NCI-H748 treated with DMSO at 0.1 percent for 48 hours (cell line): ENCODE results near the gene SLC24A3.

Experiments used
- DNase-seq: peaks from one replicate; lab custom pipeline; 2025; lab: John Stamatoyannopoulos, UW

Gene SLC24A3

DNA sequence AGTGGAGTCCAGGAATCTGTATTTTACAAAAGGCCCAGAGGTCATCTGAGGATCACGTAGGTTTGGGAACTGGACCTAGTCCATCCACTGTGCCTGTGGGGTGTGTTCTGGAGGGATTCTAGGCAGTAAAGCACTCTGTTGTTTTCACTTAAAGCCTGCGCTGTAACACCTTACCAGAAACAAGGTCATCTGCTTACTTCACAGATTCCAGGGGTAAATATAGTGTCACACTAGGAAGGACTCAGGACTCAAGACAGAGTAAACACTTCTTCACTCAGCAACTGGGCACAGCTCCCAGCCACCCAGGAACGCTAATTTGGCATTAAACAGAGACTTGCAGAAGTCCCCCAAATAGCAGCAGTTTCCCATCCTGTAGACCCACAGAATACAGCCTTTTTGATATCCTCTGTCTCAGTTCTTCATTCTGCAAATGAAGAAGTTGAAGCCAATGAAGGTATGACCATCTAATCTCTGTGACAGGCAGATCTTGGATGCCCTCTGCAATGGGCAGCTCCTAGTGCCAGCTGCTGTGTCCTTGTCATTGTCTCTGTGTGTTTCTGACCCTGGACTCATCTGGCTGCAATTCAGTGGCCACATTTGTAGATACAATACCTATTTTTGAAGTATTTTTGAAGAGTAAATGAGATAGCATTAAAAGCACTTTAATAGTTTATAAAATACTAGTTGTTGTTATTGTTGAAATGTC is 129.1 kb downstream of the SLC24A3 start:
- no peak for DNase-seq

DNA sequence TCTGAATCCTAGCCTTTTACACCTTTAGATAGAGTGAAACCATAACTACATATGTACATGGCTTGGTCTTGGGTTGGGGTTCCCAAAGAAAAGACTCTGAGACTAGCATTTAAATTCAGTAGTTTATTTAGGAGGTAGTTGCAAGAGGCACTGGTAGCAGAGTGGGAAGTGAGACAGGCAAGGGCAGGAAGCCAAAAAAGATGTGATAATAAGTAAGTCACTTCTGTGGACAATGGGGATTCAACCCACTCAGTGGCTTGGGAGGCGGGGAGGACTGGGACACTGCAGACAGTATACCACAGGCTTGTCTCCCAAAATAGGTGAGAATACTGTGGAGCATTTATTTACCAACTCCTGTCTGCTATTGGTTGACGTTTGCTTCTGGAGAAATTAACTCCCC is 131.9 kb downstream of the SLC24A3 start:
- DNase-seq: no peak

DNA sequence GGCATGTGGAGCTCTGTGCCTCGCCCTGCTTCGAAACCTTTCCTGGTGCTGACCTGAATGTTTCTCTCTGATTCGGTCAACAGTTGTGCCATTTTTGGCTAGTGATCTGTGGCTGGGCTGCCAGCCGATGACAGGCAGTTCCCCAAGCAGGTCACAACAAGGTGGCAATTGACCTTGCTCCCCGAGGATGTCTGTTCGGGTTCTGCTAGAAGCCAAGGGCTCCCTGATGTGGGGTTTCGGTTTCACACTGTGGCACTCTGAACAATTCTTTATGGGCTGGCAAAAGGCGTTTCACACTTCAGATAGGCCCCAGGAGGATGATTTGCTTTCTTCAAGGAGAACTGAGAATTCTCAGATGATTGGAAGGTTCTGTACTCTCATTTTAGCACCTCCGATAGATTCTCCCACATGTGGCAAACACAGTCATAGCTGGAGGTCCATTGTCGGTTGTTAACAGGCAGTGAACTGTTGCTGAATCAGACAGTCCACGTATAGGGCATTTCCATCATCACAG is 135.6 kb downstream of the SLC24A3 start:
- no peak for DNase-seq

DNA sequence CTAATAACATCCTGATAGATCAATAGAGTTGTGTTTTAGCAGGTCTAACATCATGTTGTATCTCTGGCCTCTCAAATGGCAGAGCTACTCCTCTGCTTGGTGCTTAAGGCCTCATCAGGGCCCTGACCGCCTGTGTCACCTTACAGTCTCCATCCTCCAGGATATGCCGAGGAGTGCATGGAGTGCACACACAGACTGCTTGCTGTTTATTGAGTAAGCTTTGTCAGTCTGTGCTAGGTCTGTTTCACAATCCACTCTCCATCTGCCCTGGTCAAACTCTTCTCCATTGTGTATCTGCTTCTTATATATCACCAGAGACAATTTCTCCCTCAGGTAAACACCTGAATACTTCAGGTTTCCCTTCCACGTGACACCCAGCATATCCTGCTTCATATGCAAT is 136.1 kb downstream of the SLC24A3 start:
- DNase-seq: no peak

DNA sequence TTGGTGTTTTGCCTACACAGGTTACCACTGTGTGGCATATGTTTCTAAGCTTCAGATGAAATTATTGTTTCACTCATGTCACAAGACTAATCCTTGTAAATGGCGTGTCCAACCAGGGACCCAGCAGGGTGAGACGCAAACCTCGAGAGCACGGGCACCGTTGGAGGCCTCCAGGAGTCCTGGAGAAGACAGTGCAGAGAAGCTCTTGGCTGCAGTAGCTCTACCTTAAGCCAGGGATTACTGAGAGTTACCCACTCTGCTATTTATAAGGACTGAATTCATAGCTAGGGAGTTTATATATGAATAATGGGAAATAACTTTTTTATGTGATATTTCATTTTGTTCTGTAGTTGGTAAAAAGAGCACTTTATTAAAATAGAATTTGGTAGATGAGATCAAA is 137.4 kb downstream of the SLC24A3 start:
- DNase-seq: no peak

DNA sequence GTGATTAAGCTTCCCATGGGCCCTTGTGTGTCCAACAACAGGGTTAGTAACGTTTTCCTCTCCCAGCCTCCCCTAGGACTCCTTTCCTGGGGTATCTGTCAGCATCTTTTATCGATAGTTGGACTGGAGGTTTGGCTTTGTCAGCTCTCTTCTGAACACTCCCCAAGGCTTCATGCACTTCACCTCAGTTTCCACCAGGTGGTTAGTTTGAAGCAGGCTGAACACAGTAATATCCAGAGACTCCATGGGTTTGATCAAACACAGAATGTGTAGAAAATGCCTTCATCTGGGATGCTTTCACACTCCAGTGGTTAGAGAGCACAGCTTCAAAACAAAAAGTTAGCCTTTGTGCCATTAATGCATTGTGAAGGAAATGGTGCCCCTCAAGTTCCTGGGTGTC is 139.1 kb downstream of the SLC24A3 start:
- no peak for DNase-seq

DNA sequence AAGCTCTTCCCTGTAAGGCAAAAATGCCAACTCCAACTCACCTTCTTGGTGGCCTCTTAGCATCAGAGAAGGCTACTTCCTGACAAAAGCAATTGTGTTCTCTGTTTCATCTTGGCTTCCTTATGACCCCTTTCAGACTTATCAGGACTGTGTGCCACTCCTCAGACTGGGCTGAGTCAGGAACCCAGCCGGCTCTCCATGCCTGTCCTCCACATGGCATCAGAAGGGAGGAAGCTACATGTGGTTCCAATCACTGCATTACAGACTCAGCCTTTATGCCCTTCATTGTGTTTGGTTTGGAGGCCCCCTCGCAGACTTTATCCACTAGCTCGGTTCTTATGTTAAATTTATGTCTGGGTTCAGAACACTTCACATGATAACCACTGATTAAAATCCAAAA is 142.5 kb downstream of the SLC24A3 start:
- DNase-seq: no peak

DNA sequence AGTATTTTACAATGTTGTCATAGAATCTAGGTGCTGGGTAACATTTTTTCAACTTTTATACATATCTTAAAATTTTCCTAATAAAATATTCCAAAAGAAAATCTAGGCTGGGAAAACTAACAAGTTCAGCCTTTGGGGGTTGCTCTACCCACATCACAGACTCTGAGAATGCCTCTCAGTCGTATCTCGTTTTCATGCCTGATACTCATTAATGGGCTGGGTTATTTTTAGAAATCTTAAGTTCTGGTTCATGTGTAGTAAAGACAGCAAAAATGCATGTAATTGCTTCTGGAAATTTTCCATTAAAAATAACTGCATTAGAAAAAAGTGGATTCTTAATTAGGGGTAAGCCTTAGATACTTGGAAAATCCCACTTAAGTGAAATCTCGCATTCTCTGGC is 149.3 kb downstream of the SLC24A3 start:
- no peak for DNase-seq

DNA sequence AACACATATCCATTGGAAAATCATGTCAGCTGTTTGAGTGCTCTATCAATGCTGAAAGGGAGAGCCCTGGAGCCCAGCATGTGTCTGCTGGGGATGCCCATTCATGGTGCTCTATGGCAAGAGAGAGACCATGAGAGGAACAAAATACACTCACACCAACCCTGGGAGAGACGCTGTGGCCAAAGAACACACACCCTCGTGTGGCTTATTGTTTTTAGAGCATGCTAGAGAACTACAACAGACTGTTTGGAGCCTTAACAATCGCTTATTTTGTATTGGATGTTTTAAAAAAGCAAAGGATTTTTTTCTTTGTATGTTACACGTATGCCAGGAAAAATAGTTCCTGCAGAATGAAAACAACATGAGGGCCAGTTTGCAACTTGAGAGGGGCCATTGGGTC is 151.0 kb downstream of the SLC24A3 start:
- no peak for DNase-seq

DNA sequence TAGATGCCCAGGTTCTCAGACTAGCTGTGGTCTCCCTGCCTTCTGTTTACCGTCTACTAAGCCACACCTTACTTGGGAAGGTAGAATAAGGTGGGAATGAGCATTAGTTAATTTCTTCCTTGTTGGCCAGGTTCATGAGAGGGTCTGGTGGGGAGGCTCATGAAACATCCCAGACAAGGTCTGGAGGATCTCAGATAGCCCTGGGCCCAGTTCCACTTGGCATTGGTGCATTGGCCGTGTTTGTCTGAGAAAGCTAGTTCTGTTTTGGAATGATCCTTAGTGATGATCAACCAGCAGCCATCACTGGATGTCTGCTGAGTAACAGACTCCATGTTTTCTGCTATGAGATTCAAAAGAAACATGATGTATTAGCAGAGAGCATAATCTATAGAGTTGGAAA is 155.1 kb downstream of the SLC24A3 start:
- DNase-seq: no peak

DNA sequence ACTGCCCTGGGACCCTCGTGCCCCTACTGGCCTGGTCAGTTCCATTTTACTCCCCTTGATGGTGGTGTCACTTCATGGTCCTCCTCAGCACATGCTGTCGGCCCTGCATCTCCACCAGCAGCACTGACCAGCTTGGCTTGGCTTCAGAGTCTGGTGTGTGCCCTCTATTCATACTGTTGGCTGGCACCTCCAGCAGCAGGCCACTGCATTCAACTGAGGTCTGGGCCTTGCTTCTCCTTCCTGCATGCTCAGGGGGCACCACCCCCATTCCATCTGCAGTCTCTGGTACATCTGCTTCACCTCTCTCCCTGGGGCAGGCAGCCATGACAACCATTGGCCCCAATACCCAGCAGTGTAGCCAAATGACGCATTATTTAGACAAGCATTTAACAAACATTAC is 155.9 kb downstream of the SLC24A3 start:
- DNase-seq: no peak

DNA sequence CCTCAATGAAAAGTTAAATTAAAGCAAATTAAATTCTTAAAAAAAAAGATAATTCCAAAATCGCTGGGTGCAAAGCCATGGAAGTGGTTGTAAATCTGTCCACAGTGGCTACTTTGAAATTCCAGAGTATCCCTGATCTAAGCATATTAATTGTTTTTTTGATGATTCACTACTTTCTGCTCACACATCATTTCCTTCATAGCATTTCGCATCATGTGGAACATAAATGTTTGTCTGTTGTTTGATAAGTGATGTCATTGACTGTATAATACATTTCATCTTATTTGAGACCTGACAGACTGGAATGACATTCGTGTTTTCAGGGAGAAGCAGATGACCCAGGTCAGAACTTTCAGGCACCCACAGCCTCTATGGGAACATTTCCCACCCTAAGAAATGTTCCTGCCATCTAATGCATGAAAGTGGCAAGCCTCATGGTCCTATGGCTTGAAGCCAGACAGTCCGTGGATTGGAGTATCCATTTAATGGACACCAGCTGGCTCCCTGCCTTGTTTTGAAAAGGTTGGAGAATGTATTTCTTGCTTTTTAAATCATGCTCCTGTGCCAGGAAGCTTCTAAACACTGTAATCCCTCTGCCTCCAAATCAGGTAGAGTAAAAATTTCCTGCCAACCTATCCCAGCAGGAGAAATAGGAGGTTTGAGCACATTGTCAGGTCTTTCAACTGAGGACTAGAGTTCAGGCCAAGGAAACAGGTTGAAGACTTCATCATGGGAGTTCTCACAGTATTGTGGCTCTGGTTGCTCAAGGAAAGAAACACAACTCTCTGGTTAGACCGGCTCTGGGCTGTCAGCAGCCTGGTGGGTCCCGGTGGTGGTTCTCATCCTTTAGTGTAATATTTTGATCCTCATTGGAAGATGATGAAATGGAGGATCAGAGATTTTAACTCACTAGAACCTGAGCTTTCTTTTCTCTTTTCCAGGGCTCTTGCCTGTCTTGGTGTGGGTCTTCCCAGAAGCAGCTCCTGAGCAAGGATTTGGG is 157.9 kb downstream of the SLC24A3 start:
- no peak for DNase-seq

DNA sequence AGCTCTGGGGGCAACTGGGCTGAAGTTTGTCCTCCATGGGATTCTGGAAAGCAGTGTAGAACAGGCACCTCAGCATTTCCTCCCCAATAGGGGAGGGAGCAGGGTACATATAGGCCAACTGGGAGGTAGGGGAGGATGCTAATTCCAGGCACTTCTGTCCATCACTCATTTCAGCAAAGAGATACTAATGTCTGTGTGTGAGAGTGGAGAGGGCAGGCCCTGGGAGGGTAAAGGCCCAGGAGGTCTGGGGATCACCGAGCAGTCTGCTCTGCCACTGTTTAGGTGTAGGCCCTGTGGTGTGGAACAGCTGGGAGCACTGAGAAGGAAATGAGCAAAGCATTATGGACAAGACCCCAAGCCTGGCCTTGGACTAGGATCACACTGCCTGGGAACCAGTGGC is 158.7 kb downstream of the SLC24A3 start:
- no peak for DNase-seq

DNA sequence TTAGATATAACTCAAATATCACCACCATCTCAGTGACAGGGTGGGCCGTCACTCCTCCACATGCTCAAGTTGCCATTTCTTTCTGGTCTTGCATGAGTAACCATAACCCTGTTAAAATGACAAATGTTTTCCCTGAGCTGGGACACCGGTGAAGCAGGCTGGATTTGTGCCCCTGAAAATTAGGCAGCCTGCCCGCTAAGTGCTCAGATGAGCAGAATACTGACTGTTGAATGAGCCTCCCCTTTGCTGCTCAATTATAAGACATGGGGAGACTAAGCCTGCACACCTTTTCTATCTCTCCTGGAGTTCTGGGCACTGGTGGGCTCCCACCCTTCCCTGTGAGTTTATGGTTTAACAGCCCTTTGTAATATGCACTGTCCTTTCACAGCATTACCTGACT is 161.8 kb downstream of the SLC24A3 start:
- no peak for DNase-seq

DNA sequence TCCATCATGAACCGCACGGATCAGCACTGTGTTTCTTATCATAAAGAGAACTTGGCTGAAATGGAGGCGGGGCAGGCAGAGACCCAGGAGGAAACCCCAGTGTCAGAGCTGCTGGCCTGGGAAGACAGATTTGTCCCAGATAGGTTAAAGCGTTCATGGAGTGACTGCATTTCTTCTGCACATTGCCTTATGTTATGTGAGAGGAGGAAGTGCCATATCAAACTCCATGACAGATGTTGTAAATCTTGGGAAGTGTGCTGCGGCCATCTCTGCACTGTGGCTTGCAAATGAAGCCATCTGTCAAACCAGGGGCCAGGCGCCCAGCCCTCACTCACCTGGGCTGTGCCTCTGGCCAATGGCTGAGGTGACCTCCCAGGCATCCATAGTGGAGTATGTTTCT is 163.0 kb downstream of the SLC24A3 start:
- no peak for DNase-seq

DNA sequence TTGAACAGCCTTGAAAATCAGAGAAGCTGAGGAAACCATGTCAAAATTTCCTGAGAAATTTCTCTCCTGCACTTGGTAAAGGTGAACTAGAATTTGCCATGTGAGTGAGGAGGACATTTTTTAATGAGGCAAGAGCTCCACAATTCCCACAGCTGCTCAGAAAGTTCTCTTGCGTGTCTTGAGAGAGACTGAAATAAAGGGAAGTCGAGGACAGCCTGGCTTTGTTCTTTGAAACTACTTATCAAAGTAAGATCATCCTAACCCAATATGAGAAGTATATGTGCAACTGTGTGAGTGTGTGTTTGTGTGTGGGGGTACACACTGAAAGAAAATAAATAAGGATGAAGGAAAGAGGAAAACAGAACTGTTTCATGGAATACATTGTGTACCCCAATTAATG is 163.4 kb downstream of the SLC24A3 start:
- DNase-seq: no peak

DNA sequence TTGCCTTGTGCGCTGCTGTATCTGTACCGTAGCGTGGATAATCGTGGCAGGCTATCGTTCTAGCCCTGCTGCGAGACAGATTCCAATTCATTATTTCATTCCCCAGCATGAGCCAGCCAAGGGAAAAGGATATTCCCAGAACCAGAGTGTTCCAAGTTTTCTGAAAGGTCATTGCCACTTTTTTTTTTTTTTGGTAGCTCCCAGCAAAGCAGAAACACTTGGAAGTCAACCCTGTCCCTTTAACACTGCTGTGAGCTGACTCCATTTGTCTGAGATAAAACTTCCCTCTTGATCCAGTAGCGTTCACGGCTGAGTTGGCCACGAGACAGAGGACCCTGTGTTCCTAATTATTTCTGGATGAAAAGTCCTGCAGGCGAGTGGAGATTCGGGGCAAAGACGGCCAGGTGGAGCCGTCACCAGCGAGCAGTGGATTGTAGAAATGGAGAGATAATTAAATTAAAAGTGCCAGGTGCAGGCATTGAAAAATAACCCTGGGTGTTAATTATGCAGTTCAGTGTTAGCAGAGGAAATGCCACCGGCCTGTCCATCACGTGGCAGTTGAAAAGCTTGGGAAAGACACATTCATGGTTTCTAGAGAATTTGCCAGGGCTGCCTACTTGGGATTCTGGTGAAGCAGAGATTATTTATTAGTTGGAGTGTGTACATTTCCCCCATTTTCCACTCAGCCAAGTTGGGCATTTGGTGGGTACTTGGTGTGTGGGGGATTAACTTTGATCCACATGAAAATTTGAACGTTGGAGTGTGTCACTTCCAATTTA is 164.2 kb downstream of the SLC24A3 start:
- no peak for DNase-seq

DNA sequence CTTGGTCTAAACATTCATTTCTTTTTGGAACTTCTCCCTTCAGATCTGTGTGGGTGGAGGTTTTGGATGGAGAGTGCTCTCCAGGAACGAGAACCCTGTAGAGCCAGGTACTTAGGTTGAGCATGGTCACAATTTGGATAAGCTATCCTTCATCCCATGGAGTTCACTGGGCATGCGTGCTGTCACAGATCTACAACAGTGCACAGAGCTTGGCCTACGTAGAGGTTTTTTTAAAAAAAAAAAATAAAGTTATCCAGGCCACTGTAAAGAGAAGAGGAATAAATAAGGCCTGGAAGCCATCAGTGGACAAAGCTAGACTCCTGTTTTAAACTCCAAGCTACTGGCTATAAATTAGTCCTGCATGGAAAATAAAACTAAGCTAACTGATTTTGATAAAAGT is 165.6 kb downstream of the SLC24A3 start:
- no peak for DNase-seq

DNA sequence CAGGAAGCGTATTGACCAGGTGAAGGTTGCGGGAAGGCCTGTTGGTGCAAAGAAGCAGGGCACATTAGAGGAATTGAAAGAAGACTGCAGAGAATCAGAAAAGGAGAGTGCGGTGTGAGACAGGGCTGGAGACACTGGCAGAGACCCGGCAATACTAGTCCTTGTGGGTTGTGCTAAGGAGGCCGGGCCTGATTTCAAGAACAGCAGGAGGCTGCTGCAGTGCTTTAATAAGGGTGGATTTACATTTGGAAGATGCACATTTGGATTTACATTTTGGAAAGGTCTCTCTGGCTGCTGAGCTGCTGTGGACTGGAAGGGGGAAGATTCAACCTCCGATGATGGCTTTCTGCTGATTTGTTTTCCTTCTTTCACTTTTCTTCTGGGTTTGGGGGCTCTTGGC is 167.8 kb downstream of the SLC24A3 start:
- no peak for DNase-seq

DNA sequence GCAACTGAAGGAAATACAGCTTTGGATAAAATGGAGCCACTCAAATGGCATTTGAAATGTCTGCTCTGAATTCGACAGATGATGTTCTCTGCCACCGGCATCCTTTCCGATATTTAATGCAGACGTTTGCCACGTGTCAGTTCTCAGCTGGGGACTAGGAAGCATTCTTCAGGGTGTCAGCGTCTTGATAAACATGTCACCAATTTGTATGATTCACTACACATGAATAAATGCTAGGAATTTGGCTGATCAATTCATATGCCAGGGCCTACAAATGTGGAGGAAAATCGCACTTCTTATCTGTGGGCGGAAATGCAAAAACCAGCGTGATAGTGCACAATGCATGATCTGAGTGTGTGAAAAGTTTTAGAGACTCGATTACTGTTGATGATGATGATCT is 169.5 kb downstream of the SLC24A3 start:
- DNase-seq: no peak

DNA sequence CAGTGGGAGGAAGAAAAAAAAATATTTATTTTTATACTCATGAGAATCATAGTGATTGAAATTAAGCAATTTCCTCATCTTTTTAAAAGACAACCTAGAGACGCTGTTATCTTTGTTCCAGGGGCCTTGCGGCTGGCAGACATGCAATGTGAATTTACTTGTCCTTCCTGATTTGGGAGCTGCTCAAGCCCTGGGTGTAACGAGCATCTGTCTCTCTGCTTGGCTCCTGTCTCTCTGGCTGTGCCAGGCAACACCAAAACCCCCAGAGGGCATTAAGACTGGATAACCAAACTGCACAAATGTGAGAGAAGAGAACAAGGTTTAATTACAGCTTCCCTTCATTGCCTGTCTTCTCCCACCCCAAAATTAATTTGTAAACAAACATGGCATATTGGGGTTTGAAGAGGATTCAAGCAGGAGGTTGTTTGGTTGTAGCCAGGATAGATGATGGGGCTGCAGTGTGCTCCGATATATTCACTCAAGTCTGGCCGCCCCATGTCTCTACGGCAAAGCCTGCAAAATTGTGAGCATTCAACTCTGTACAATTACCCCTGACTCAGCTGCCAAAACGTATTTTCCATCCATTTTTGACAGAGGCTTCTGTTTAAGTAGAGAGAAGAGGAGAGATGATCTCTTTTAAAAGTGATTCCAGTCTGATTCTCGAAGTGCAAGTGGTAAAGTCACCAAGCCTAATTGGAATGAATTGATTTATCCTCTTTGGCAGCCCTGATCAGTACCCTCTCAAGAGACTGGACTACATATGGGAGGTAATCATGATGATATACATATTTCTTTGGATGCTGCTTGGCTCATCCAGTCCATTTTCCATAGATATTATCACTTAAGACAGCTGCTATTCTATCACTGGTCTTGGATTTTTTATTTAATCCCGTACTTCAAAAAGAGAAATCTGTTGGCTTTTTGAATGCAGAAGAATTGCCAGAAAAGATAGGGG is 170.2 kb downstream of the SLC24A3 start:
- no peak for DNase-seq
